ENCODE results near the gene SPTBN1. TPM values are rescaled to one million over a fixed set of nuclear protein-coding genes. Genes with fewer than 3 reads are reported as not detected.

Gene SPTBN1
- total RNA-seq, 1 experiment from 2014 or later = 204 TPM

DNA sequence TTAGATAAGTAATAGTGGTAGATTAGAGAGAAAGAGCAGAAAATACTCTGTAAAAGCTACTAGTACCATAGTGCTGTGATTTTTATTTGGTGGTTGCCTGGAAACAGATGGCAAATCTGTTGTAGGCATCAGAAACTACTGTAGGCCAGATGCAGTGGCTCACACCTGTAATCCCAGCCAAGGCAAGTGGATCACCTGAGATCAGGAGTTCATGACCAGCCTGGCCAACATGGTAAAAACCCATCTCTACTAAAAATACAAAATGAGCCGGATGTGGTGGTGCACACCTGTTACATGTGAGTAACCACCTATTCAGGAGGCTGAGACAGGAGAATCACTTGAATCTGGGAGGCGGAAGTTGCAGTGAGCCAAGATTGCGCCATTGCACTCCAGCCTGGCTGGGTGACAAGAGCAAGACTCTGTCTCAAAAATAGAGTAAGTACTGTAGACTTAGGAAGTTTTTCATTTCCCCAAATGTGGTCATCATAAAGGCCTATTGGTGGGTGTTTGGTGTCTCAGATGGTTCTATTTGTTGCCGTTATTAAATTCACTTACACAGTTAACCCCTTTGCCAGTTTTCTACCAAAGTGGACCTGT, 79.6 kb downstream of the SPTBN1 start (continued):
- TF ChIP-seq CTCF (IDR thresholded peaks at IDR 0.05) (no peak), SMAD4 (CRISPR knock-in tag; IDR thresholded peaks at IDR 0.05) (no peak), TP53 (CRISPR knock-in tag; IDR thresholded peaks at IDR 0.05) (no peak), STAT6 (CRISPR knock-in tag; conservative IDR thresholded peaks at IDR 0.05; ENCODE audit: low read depth) (no peak), SMAD3 (CRISPR knock-in tag; IDR thresholded peaks at IDR 0.05; ENCODE audit: borderline replicate concordance) (no peak), ZNF532 (CRISPR knock-in tag; IDR thresholded peaks at IDR 0.05; ENCODE audit: borderline replicate concordance) (no peak)

DNA sequence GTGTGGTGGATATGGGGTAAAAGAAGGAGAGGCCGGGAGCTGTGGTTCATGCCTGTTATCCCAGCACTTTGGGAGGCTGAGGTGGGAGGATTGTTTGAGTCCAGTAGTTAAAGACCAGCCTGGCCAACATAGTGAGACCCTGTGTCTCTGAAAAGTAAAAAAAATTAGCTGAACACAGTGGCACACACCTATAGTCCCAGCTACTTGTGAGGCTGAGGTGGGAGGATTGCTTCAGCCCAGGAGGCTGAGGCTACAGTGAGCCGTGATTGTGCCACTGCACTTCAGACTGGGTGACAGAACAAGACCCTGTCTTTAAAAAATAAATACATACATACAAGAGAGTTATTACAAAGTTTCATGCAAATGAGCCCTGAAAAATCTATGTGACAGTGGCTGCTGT, 80.6 kb downstream of the SPTBN1 start:
- H3K9me3 Mint-ChIP-seq = no peaks in the 10 kb centered on the region
- H3K36me3 Mint-ChIP-seq = no peaks in the 10 kb centered on the region
- ATAC-seq (no peak), DNase-seq (ENCODE audit: low spot score) (no peak)
- H3K27ac Mint-ChIP-seq = no peak overlapping the region
- no peak for TF ChIP-seq EMX1 (CRISPR knock-in tag; IDR thresholded peaks at IDR 0.05)
- no peak for TF ChIP-seq SMAD3 (CRISPR knock-in tag; IDR thresholded peaks at IDR 0.05; ENCODE audit: borderline replicate concordance)
- no peak for TF ChIP-seq NFYB (CRISPR knock-in tag; conservative IDR thresholded peaks at IDR 0.05; ENCODE audit: low read depth)
- POLR2A ChIA-PET = no interaction called here
- H3K4me1 Mint-ChIP-seq = peaks cover 4% of the 10 kb centered on the region; the same call in 1 of the 2 replicates
- CTCF ChIA-PET = interaction anchor here (0.7 kb wide), 1 partner anchor 34 kb away, joined by 3 read pairs; no protein-coding TSS in a partner anchor
- H3K27me3 Mint-ChIP-seq (ENCODE audit: low read depth) = no peaks in the 10 kb centered on the region
- no peak overlapping the region for H3K4me3 Mint-ChIP-seq

GRCh38 chr2:54538537-54538936, 82.4 kb downstream of the SPTBN1 start:
- Mint-ChIP-seq H3K4me3 (no peak overlapping the region), H3K36me3 (no peaks in the 10 kb centered on the region), H3K9me3 (no peaks in the 10 kb centered on the region), H3K4me1 (peaks cover 9% of the 10 kb centered on the region), H3K27me3 (ENCODE audit: low read depth) (no peaks in the 10 kb centered on the region), H3K27ac (no peak overlapping the region)
- ATAC-seq (no peak), DNase-seq (ENCODE audit: low spot score) (no peak)
- POLR2A ChIA-PET = no interaction called here
- CTCF ChIA-PET = no interaction called here
- TF ChIP-seq ZNF671 (CRISPR knock-in tag; IDR thresholded peaks at IDR 0.05) = no peak
- TF ChIP-seq ZSCAN18 (CRISPR knock-in tag; IDR thresholded peaks at IDR 0.05) = no peak
- TF ChIP-seq GRHL2 (CRISPR knock-in tag; IDR thresholded peaks at IDR 0.05; ENCODE audit: insufficient replicate concordance, severe bottlenecking) = no peak
- TF ChIP-seq MYBL2 (CRISPR knock-in tag; IDR thresholded peaks at IDR 0.05) = no peak
- TF ChIP-seq TCF7 (CRISPR knock-in tag; IDR thresholded peaks at IDR 0.05; ENCODE audit: low read depth) = no peak
- no peak for TF ChIP-seq NR2C2 (CRISPR knock-in tag; IDR thresholded peaks at IDR 0.05)
- no peak for TF ChIP-seq ZNF317 (CRISPR knock-in tag; IDR thresholded peaks at IDR 0.05; ENCODE audit: borderline replicate concordance, low read depth)
- no peak for TF ChIP-seq FOXP1 (CRISPR knock-in tag; IDR thresholded peaks at IDR 0.05; ENCODE audit: borderline replicate concordance)
- no peak for TF ChIP-seq SOX15 (CRISPR knock-in tag; IDR thresholded peaks at IDR 0.05)
- no peak for TF ChIP-seq KAT7 (CRISPR knock-in tag; IDR thresholded peaks at IDR 0.05; ENCODE audit: borderline replicate concordance)
- no peak for TF ChIP-seq USF2 (CRISPR knock-in tag; IDR thresholded peaks at IDR 0.05)
- TF ChIP-seq JAZF1 (CRISPR knock-in tag; IDR thresholded peaks at IDR 0.05) = no peak

Data from WTC11 (cell line).